Endothelial cell of umbilical vein (primary cell): ENCODE data around the gene RASD1.

ENCODE experiments used
- CTCF ChIP-seq, 2 donors: IDR thresholded peaks; 1 replicate in 1 of 2; 2 replicates in 1 of 2; pipeline ENCODE4 v1.5.1; 2011; ENCODE audit warnings: low read length in 2 of 2, mild to moderate bottlenecking in 2 of 2, moderate library complexity in 2 of 2, control low read depth in 1 of 2, inconsistent platforms in 1 of 2, low read depth in 1 of 2; ENCODE audit not compliant: insufficient read depth in 1 of 2; ENCODE audit errors: extremely low read depth in 1 of 2
- GATA2 ChIP-seq: IDR thresholded peaks from 2 replicates; pipeline ENCODE4 v1.7.0; 2011; ENCODE audit warnings: low read depth, mild to moderate bottlenecking, moderate library complexity, mixed read lengths, low read length; ENCODE audit not compliant: insufficient read length, insufficient read depth
- MAX ChIP-seq: IDR thresholded peaks from 2 replicates; pipeline ENCODE4 v1.6.1; 2011; ENCODE audit not compliant: insufficient read depth, insufficient read length
- POLR2AphosphoS5 ChIP-seq: IDR thresholded peaks from 2 replicates; pipeline ENCODE4 v1.6.1; 2012; ENCODE audit warnings: low read depth, mild to moderate bottlenecking, control low read depth, low read length, moderate library complexity; ENCODE audit not compliant: insufficient read depth

- no peak for TF ChIP-seq CTCF (IDR thresholded peaks at IDR 0.05; ENCODE audit: extremely low read depth in 1 of 2, insufficient read depth in 1 of 2, low read depth in 1 of 2, low read length in 2 of 2)
- no peak for TF ChIP-seq MAX
- no peak for TF ChIP-seq GATA2
- TF ChIP-seq POLR2AphosphoS5, result no peak
Observed at GRCh38 chr17:17492571-17492970, 3.6 kb downstream of the RASD1 start.
